MG63 (cell line): ENCODE results near the gene LSM3. TPM values are rescaled to one million over a fixed set of nuclear protein-coding genes. Genes with fewer than 3 reads are reported as not detected.

Experiments
- DNase-seq: peaks from one replicate; pipeline ENCODE4 v3.0.0-alpha.2; 2020
- H3K27me3 ChIP-seq: fragments of 250-450 bp; sonication (Bioruptor Pico); 2 replicates; pipeline ENCODE4 v1.5.1; 2020; ENCODE audit warnings: mild to moderate bottlenecking, moderate library complexity
- H3K36me3 ChIP-seq: fragments of 250-450 bp; sonication (Bioruptor Pico); 2 replicates; pipeline ENCODE4 v1.5.1; 2020; ENCODE audit warnings: mild to moderate bottlenecking, moderate library complexity
- H3K4me3 ChIP-seq: fragments of 250-450 bp; sonication (Bioruptor Pico); 2 replicates; pipeline ENCODE4 v1.5.1; 2020; ENCODE audit warnings: mild to moderate bottlenecking, moderate library complexity
- H3K9me3 ChIP-seq: fragments of 250-450 bp; sonication (Bioruptor Pico); 2 replicates; pipeline ENCODE4 v1.5.1; 2020; ENCODE audit warnings: mild to moderate bottlenecking, moderate library complexity
- total RNA-seq: library from RNA; depleted of rRNA; stranded (reverse); fragments of >200 nt; shearing (Covaris generic); gene quantifications from 2 replicates; pipeline ENCODE4 v1.2.3, GENCODE V29; 2014; ENCODE audit warnings: low replicate concordance

LSM3 gene
- total RNA-seq, 1 experiment from 2014 or later: 19.7 TPM

- no peaks in the 10 kb centered on the region for H3K9me3 ChIP-seq
- DNase-seq: no peak
- H3K27me3 ChIP-seq: no peaks in the 10 kb centered on the region
- H3K4me3 ChIP-seq: no peak overlapping the region
- 0 out of 2 replicates have a peak, but pooled peaks cover 2% of the 10 kb centered on the region for H3K36me3 ChIP-seq
Observed at GRCh38 chr3:14151471-14152083, 27.0 kb upstream of the LSM3 start.

GRCh38 chr3:14152233-14152962 is 26.2 kb upstream of the LSM3 start:
- Histone ChIP-seq H3K9me3 (no peaks in the 10 kb centered on the region), H3K4me3 (no peak overlapping the region), H3K36me3 (peaks cover 2% of the 10 kb centered on the region; the same call in 1 of the 2 replicates), H3K27me3 (no peaks in the 10 kb centered on the region)
- no peak for DNase-seq

GRCh38 chr3:14152963-14153355 is 25.7 kb upstream of the LSM3 start:
- peaks cover 2% of the 10 kb centered on the region; the same call in 1 of the 2 replicates for H3K36me3 ChIP-seq
- no peak overlapping the region for H3K4me3 ChIP-seq
- no peaks in the 10 kb centered on the region for H3K27me3 ChIP-seq
- DNase-seq: no peak
- no peaks in the 10 kb centered on the region for H3K9me3 ChIP-seq

GRCh38 chr3:14153663-14154062 is 25.0 kb upstream of the LSM3 start:
- Histone ChIP-seq H3K9me3 (no peaks in the 10 kb centered on the region), H3K36me3 (peaks cover 2% of the 10 kb centered on the region; the same call in 1 of the 2 replicates), H3K27me3 (no peaks in the 10 kb centered on the region), H3K4me3 (no peak overlapping the region)
- no peak for DNase-seq

- no peak for DNase-seq
- no peak overlapping the region for H3K4me3 ChIP-seq
- H3K9me3 ChIP-seq: no peaks in the 10 kb centered on the region
- peaks cover 7% of the 10 kb centered on the region; the same call in 1 of the 2 replicates for H3K36me3 ChIP-seq
- no peaks in the 10 kb centered on the region for H3K27me3 ChIP-seq
Observed at GRCh38 chr3:14154276-14154675, 24.3 kb upstream of the LSM3 start.

GRCh38 chr3:14154895-14155440 is 23.6 kb upstream of the LSM3 start:
- no peaks in the 10 kb centered on the region for H3K27me3 ChIP-seq
- H3K9me3 ChIP-seq: no peaks in the 10 kb centered on the region
- no peak for DNase-seq
- H3K4me3 ChIP-seq: no peak overlapping the region
- H3K36me3 ChIP-seq: peaks cover 8% of the 10 kb centered on the region

- H3K36me3 ChIP-seq: peaks cover 16% of the 10 kb centered on the region
- no peaks in the 10 kb centered on the region for H3K27me3 ChIP-seq
- H3K9me3 ChIP-seq: no peaks in the 10 kb centered on the region
- no peak for DNase-seq
- no peak overlapping the region for H3K4me3 ChIP-seq
Observed at GRCh38 chr3:14156201-14156600, 22.4 kb upstream of the LSM3 start.

- H3K27me3 ChIP-seq: no peaks in the 10 kb centered on the region
- H3K36me3 ChIP-seq: peaks cover 25% of the 10 kb centered on the region
- no peak for DNase-seq
- peaks cover 3% of the 10 kb centered on the region; the same call in 1 of the 2 replicates for H3K9me3 ChIP-seq
- no peak overlapping the region for H3K4me3 ChIP-seq
Observed at GRCh38 chr3:14156843-14157561, 21.6 kb upstream of the LSM3 start.

GRCh38 chr3:14157951-14158350 is 20.7 kb upstream of the LSM3 start:
- Histone ChIP-seq H3K27me3 (no peaks in the 10 kb centered on the region), H3K9me3 (peaks cover 3% of the 10 kb centered on the region; the same call in 1 of the 2 replicates), H3K36me3 (peaks cover 34% of the 10 kb centered on the region), H3K4me3 (no peak overlapping the region)
- DNase-seq: no peak

- Histone ChIP-seq H3K9me3 (peaks cover 3% of the 10 kb centered on the region; the same call in 1 of the 2 replicates), H3K36me3 (peaks cover 38% of the 10 kb centered on the region), H3K4me3 (no peak overlapping the region), H3K27me3 (no peaks in the 10 kb centered on the region)
- no peak for DNase-seq
Observed at GRCh38 chr3:14158370-14158769, 20.2 kb upstream of the LSM3 start.

GRCh38 chr3:14159426-14159825 is 19.2 kb upstream of the LSM3 start:
- H3K36me3 ChIP-seq: peaks cover 40% of the 10 kb centered on the region

GRCh38 chr3:14161282-14161681 is 17.3 kb upstream of the LSM3 start:
- Histone ChIP-seq H3K9me3 (peaks cover 3% of the 10 kb centered on the region; the same call in 1 of the 2 replicates), H3K27me3 (no peaks in the 10 kb centered on the region), H3K4me3 (no peak overlapping the region), H3K36me3 (peaks cover 40% of the 10 kb centered on the region)
- DNase-seq: no peak

More at GRCh38 chr3:14159426-14159825, 19.2 kb upstream of the LSM3 start:
- H3K9me3 ChIP-seq: peaks cover 3% of the 10 kb centered on the region; the same call in 1 of the 2 replicates
- no peak for DNase-seq
- no peaks in the 10 kb centered on the region for H3K27me3 ChIP-seq
- no peak overlapping the region for H3K4me3 ChIP-seq

GRCh38 chr3:14162178-14162577 is 16.4 kb upstream of the LSM3 start:
- Histone ChIP-seq H3K27me3 (no peaks in the 10 kb centered on the region), H3K36me3 (peaks cover 40% of the 10 kb centered on the region), H3K9me3 (peaks cover 3% of the 10 kb centered on the region; the same call in 1 of the 2 replicates), H3K4me3 (no peak overlapping the region)
- no peak for DNase-seq

GRCh38 chr3:14166877-14167603 is 11.6 kb upstream of the LSM3 start:
- Histone ChIP-seq H3K27me3 (no peaks in the 10 kb centered on the region), H3K4me3 (no peak overlapping the region), H3K36me3 (peaks cover 39% of the 10 kb centered on the region), H3K9me3 (no peaks in the 10 kb centered on the region)
- no peak for DNase-seq

GRCh38 chr3:14169435-14169834 is 9.2 kb upstream of the LSM3 start:
- Histone ChIP-seq H3K4me3 (no peak overlapping the region), H3K36me3 (peaks cover 25% of the 10 kb centered on the region), H3K27me3 (no peaks in the 10 kb centered on the region), H3K9me3 (no peaks in the 10 kb centered on the region)
- no peak for DNase-seq

GRCh38 chr3:14169871-14170270 is 8.7 kb upstream of the LSM3 start:
- H3K36me3 ChIP-seq: peaks cover 25% of the 10 kb centered on the region
- H3K9me3 ChIP-seq: no peaks in the 10 kb centered on the region
- no peak for DNase-seq
- no peaks in the 10 kb centered on the region for H3K27me3 ChIP-seq
- no peak overlapping the region for H3K4me3 ChIP-seq
